Measurements from ENCODE around the gene RGS9.
"Not testable (repeated sequence)": the region's sequence is repeated elsewhere in the genome, so short reads cannot be mapped to it uniquely, and the experiment has no call there.

The RGS9 gene

DNA sequence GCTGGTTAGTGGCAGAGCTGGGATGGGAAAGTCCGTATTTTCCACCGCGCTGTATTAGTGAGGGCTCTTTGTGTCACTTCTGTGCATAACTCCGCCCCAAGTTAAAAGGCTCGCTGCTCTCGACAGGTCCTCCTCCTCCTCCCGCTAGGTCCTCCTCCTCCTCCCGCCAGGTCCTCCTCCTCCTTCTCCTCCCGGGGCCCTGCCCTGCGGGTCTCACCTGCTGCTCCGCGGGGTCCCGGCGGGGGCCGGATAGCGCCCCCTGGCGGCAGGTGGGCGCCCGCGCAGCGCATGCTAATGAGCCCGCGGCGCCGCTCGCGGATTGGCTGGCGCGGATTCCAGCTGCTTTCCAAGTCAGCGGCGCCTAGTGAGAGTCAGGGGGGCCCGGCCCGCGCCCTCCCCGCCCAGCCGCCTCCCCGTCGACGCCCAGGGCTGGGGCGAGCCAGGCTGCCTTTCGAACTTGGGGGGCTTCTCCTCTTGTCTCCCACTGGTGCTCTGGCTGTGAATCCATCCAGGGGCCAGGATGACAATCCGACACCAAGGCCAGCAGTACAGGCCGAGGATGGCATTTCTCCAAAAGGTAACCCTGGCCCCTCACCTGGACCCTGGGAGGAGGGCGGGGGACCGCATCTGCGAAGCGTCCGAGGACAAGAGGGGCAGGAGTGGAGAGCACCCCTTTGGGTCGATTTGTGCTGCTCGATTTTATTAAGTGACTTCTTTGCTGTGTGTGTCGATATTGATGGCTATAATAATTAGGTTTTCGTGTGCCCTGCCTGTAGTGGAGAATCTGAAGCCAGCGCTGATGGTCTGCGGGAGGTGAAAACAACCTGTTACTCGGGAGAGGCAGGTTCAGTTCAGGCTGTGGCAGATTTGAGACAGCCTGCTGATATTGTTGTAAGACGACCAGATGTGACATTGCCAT lies at the start of gene RGS9:
Gene RGS9, plus strand, starts transcription at position 350 of the 919 bp plus-strand sequence. Its CDS starts 171 bp downstream, at position 521.
- peak; percentile 62 to 80 for DNase-seq (ENCODE audit: extremely low read depth in 1 of 2, low read depth in 1 of 2)

GRCh38 chr17:65088621-65089360 lies 48.4 kb upstream of the RGS9 start:
- DNase-seq (ENCODE audit: extremely low read depth in 1 of 2, low read depth in 1 of 2): no peak

- no peak for DNase-seq (ENCODE audit: extremely low read depth in 1 of 2, low read depth in 1 of 2)
Observed at GRCh38 chr17:65092262-65092661, 44.9 kb upstream of the RGS9 start.

DNA sequence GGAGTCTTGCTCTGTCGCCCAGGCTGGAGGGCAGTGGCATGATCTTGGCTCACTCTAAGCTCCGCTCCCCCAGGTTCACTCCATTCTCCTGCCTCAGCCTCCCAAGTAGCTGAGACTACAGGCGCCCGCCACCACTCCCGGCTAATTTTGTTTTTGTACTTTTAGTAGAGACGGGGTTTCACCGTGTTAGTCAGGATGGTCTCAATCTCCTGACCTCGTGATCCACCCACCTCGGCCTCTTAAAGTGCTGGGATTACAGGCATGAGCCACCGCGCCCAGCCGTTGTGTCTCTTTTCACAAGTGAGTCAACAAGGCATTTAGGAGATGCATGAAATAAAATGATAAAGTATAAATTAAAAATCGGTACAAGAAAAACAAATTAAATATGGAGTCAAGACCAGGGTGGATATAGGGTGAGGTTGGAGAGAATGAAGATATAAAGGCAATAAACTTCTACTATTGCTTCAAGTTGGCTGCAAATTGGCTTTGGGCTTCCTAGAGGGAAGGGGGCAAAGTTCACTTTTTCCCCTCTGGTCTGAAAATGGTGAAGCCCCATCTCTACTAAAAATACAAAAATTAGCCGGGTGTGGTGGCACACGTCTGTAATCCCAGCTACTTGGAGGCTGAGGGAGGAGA lies 44.3 kb upstream of the RGS9 start:
- not testable (repeated sequence) for DNase-seq (ENCODE audit: extremely low read depth in 1 of 2, low read depth in 1 of 2)

- DNase-seq (ENCODE audit: extremely low read depth in 1 of 2, low read depth in 1 of 2): no peak
Observed at GRCh38 chr17:65093930-65094329, 43.2 kb upstream of the RGS9 start.

- DNase-seq (ENCODE audit: extremely low read depth in 1 of 2, low read depth in 1 of 2): no peak
Observed at GRCh38 chr17:65095465-65095864, 41.7 kb upstream of the RGS9 start.

DNA sequence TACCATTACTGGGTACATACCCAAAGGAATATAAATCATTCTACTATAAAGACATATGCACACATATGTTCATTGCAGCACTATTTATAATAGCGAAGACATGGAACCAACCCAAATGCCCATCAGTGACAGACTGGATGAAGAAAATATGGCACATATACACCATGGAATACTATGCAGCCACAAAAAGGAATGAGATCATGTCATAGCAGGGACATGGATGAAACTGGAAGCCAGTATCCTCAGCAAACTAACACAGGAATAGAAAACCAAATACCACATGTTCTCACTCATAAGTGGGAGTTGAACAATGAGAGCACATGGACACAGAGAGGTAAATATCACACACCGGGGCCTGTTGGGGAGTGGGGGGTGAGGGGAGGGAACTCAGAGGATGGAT lies 40.8 kb upstream of the RGS9 start:
- not testable (repeated sequence) for DNase-seq (ENCODE audit: extremely low read depth in 1 of 2, low read depth in 1 of 2)

GRCh38 chr17:65097110-65097509 lies 40.1 kb upstream of the RGS9 start:
- DNase-seq (ENCODE audit: extremely low read depth in 1 of 2, low read depth in 1 of 2): no peak

GRCh38 chr17:65099475-65099874 lies 37.7 kb upstream of the RGS9 start:
- DNase-seq (ENCODE audit: extremely low read depth in 1 of 2, low read depth in 1 of 2): no peak

DNA sequence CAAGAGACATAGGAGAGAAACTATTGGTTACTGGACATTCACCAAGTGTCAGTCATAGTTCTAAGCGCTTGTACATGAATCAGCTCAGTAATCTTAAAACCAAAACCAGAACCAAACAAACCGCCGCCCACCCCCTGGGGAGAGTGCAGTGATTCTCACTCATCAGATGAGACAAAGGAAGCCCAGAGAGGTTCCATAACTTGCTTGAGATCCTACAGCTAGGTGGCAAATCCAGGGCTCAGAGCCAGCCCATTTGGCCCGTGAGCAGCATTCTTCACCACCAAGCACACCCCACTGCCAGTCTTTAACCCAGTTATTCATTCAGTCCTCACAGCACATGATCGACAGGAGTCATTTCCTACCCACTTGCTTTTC lies 37.2 kb upstream of the RGS9 start:
- peak in 1 of 2 donors; percentile 22 for DNase-seq (ENCODE audit: extremely low read depth in 1 of 2, low read depth in 1 of 2)

DNA sequence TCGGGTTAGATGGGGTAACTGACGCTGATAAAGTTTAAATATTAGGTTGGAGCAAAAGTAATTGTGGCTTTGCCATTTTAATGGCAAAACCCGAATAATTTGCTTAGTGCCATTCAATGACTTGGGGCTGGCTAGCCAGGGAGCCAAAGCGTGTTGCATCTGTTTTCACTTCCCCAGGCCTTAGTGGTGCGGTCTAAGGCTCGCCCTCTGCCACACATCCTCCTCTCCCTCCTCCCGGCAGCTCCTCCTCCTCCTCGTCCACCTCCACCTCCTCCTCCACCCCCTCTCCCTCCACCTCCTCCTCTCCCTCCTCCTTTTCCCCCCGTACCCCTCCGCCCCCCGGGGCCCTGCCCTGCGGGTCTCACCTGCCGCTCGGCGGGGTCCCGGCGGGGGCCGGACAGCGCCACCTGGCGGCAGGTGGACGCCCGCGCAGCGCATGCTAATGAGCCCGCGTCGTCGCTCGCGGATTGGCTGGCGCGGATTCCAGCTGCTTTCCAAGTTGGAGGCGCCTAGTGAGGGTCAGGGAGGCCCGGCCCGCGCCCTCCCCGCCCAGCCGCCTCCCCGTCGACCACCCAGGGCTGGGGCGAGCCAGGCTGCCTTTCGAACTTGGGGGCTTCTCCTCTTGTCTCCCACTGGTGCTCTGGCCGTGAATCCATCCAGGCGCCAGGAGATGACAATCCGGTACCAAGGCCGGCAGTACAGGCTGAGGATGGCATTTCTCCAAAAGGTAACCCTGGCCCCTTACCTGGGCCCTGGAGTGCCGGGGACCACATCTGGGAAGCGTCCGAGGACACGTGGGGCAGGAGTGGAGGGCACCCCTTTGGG lies 36.6 kb upstream of the RGS9 start:
- peak; percentile 49 to 81 for DNase-seq (ENCODE audit: extremely low read depth in 1 of 2, low read depth in 1 of 2)

DNA sequence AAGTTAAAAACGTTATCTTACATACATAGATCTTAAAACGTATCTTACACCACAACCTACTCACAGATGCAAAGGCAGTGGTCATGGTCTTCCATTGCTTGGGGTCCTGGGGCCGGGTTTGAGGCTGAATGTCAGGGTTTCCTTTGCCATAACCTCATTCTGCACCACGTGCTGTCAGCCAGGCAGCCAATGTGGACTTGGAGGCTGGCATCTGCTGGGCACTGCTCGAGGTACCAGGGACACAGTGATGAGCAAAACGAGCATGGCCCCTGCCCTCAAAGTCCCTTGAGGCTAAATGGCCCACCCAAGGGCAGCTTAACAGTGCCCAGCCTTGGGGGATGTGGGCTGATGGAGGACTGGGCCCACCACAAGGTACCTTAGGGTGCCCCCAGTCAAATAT lies 35.8 kb upstream of the RGS9 start:
- DNase-seq (ENCODE audit: extremely low read depth in 1 of 2, low read depth in 1 of 2): no peak

GRCh38 chr17:65102235-65102634 lies 34.9 kb upstream of the RGS9 start:
- no peak for DNase-seq (ENCODE audit: extremely low read depth in 1 of 2, low read depth in 1 of 2)

DNA sequence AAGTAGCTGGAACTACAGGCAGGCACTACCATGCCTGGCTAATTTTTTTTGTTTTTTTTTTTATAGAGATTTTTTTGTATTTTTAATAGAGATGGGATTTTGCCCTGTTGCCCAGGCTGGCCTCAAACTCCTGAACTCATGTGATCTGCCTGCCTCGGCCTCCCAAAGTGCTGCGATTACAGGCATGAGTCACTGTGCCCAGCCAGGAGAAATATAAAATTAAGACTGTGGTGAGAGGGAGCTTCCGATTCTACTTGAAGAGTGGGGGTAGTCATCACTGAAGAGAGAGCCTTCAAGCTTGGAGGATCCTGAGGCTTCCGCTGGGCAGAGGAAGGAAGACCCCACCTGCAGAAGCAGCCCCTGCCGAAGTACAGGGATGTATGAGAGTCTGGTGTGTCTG lies 34.4 kb upstream of the RGS9 start:
- no peak for DNase-seq (ENCODE audit: extremely low read depth in 1 of 2, low read depth in 1 of 2)

DNA sequence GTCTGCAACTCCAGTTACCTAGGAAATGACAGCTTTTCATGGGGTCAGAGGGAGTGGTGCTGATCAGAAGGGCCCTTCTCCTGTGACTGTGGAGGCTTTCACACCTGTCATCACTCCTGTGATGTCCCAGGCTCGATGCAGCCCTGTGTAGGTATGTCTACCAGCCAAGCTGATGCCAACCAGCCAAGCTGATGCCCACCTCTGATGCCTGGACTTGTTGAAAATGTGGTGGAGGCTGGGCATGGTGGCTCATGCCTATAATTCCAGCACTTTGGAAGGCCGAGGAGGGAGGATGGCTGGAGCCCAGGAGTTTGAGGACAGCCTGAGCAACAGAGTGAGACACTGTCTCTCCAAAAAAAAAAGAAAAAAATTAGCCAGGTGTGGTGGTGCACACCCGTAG lies 33.7 kb upstream of the RGS9 start:
- no peak for DNase-seq (ENCODE audit: extremely low read depth in 1 of 2, low read depth in 1 of 2)

- DNase-seq (ENCODE audit: extremely low read depth in 1 of 2, low read depth in 1 of 2): no peak
Observed at GRCh38 chr17:65103896-65104295, 33.3 kb upstream of the RGS9 start.

GRCh38 chr17:65104541-65104940 lies 32.6 kb upstream of the RGS9 start:
- no peak for DNase-seq (ENCODE audit: extremely low read depth in 1 of 2, low read depth in 1 of 2)

GRCh38 chr17:65104973-65105372 lies 32.2 kb upstream of the RGS9 start:
- no peak for DNase-seq (ENCODE audit: extremely low read depth in 1 of 2, low read depth in 1 of 2)

DNA sequence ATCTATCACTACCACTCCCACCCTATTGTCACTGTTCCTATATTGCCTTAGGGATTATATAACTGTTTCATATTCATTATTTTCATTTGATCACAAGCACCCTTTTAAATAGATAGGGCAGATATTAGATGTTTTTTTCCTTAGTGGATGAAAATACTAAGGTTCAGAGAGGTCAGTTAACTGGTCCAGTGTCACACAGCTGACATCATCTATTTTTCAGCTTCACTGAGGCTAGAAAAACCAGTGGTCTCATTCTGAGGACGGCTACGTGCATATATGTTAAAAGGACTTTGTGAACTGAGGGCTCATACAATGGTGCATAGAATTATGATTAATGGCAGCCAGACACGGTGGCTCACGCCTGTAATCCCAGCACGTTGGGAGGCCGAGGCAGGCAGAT lies 29.0 kb upstream of the RGS9 start:
- no peak for DNase-seq (ENCODE audit: extremely low read depth in 1 of 2, low read depth in 1 of 2)

GRCh38 chr17:65109543-65109942 lies 27.6 kb upstream of the RGS9 start:
- no peak for DNase-seq (ENCODE audit: extremely low read depth in 1 of 2, low read depth in 1 of 2)
